Nephron (organoid): Measurements from ENCODE around the gene UBE2K.
"Not testable (repeated sequence)": the region's sequence is repeated elsewhere in the genome, so short reads cannot be mapped to it uniquely, and the experiment has no call there.

Source experiments
- H3K27ac Mint-ChIP-seq, 3 experiments: 2 replicates each; pipeline ENCODE4 v1.8.0; 2020; ENCODE audit warnings: mixed read lengths in 3 of 3, mild to moderate bottlenecking in 2 of 3, moderate library complexity in 1 of 3
- H3K27me3 Mint-ChIP-seq: 2 replicates; pipeline ENCODE4 v1.8.0; 2021; ENCODE audit warnings: low read depth, mild to moderate bottlenecking, moderate library complexity, mixed read lengths
- H3K36me3 Mint-ChIP-seq: 2 replicates; pipeline ENCODE4 v1.8.0; 2020; ENCODE audit warnings: low read depth, mixed read lengths
- H3K4me1 Mint-ChIP-seq: 2 replicates; pipeline ENCODE4 v1.8.0; 2020; ENCODE audit warnings: mixed read lengths
- H3K4me3 Mint-ChIP-seq, 3 experiments: 2 replicates each; pipeline ENCODE4 v1.8.0; 2020; ENCODE audit warnings: mild to moderate bottlenecking in 3 of 3, mixed read lengths in 3 of 3, moderate library complexity in 2 of 3
- H3K9me3 Mint-ChIP-seq: 2 replicates; pipeline ENCODE4 v1.8.0; 2020; ENCODE audit warnings: mixed read lengths
- CTCF ChIP-seq, 3 experiments: fragments of 200-600 bp; sonication (generic); IDR thresholded peaks; one replicate each; pipeline ENCODE4 v1.5.0; 2021; ENCODE audit warnings: antibody characterized with exemption in 3 of 3; ENCODE audit not compliant: unreplicated experiment in 3 of 3

Gene UBE2K

GRCh38 chr4:39697740-39698423 is at the start of gene UBE2K:
Gene UBE2K (plus strand): TSS chr4:39698136. CDS start chr4:39698328, 192 bp downstream.
- Mint-ChIP-seq H3K27me3 (peaks cover 5% of the 10 kb centered on the region), H3K36me3 (peaks cover 11% of the 10 kb centered on the region), H3K9me3 (no peaks in the 10 kb centered on the region), H3K27ac (peak within 1 kb of the TSS; percentile 98 to 99 (median 98)), H3K4me3 (peak within 1 kb of the TSS; percentile 96 to 98 (median 97)), H3K4me1 (peaks cover 32% of the 10 kb centered on the region)
- TF ChIP-seq CTCF (IDR thresholded peaks at IDR 0.05; ENCODE audit: unreplicated experiment in 3 of 3): no peak

- Mint-ChIP-seq H3K4me1 (no peaks in the 10 kb centered on the region), H3K36me3 (no peaks in the 10 kb centered on the region), H3K9me3 (no peaks in the 10 kb centered on the region), H3K27ac (no peak overlapping the region), H3K4me3 (no peak overlapping the region), H3K27me3 (no peaks in the 10 kb centered on the region)
- no peak for TF ChIP-seq CTCF (IDR thresholded peaks at IDR 0.05; ENCODE audit: unreplicated experiment in 3 of 3)
These were observed 49.7 kb upstream of the UBE2K start for GRCh38 chr4:39648213-39648612.

- Mint-ChIP-seq H3K4me1 (no peaks in the 10 kb centered on the region), H3K27me3 (no peaks in the 10 kb centered on the region), H3K36me3 (no peaks in the 10 kb centered on the region), H3K27ac (no peak overlapping the region), H3K9me3 (no peaks in the 10 kb centered on the region), H3K4me3 (no peak overlapping the region)
- TF ChIP-seq CTCF (IDR thresholded peaks at IDR 0.05; ENCODE audit: unreplicated experiment in 3 of 3): no peak
These were observed 48.9 kb upstream of the UBE2K start for GRCh38 chr4:39648827-39649558.

GRCh38 chr4:39649639-39650265 is 48.2 kb upstream of the UBE2K start:
- H3K4me3 Mint-ChIP-seq: no peak overlapping the region
- no peak overlapping the region for H3K27ac Mint-ChIP-seq
- H3K36me3 Mint-ChIP-seq: no peaks in the 10 kb centered on the region
- H3K9me3 Mint-ChIP-seq: no peaks in the 10 kb centered on the region
- no peaks in the 10 kb centered on the region for H3K4me1 Mint-ChIP-seq
- H3K27me3 Mint-ChIP-seq: no peaks in the 10 kb centered on the region
- TF ChIP-seq CTCF (IDR thresholded peaks at IDR 0.05; ENCODE audit: unreplicated experiment in 3 of 3): no peak

- not testable (repeated sequence) for H3K36me3 Mint-ChIP-seq, H3K27ac Mint-ChIP-seq, H3K4me3 Mint-ChIP-seq, H3K9me3 Mint-ChIP-seq, H3K27me3 Mint-ChIP-seq, H3K4me1 Mint-ChIP-seq
These were observed 46.4 kb upstream of the UBE2K start for GRCh38 chr4:39651586-39651985.

- Mint-ChIP-seq H3K36me3 (no peaks in the 10 kb centered on the region), H3K27ac (no peak overlapping the region)
These were observed 42.7 kb upstream of the UBE2K start for GRCh38 chr4:39655211-39655610.

More at GRCh38 chr4:39655211-39655610, 42.7 kb upstream of the UBE2K start:
- Mint-ChIP-seq H3K4me1 (no peaks in the 10 kb centered on the region), H3K4me3 (no peak overlapping the region), H3K9me3 (no peaks in the 10 kb centered on the region), H3K27me3 (no peaks in the 10 kb centered on the region)
- no peak for TF ChIP-seq CTCF (IDR thresholded peaks at IDR 0.05; ENCODE audit: unreplicated experiment in 3 of 3)
